CD4-positive, alpha-beta T cell treated with Interleukin-6 for 4 hours (primary cell): ENCODE measurements around the gene LAMC3.
A peak's percentile ranks its signal among the peaks of the same experiment; 100 is the strongest.
"Not testable (repeated sequence)": the region's sequence is repeated elsewhere in the genome, so short reads cannot be mapped to it uniquely, and the experiment has no call there.

Source experiments
- DNase-seq: peaks from one replicate; pipeline ENCODE4 v3.0.0-alpha.2; 2020; ENCODE audit warnings: mixed read lengths

The LAMC3 gene

DNA sequence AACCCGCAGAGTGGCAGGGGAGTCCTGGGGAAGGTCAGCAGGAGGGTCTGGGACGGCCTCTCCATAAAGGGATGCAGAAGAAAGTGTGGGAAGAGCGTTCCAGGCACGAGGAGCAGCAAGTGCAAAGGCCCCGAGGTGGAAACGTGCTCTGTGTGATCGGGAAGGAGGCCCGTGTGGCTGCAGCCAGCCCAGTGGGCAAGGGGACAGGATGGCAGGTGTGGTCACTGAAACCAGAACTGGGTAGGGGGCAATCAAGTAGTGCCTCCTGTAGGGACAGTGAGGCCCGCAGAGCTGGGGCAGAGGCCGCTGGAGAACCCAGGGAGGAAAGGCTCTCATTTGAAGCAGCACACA lies 16.3 kb upstream of the LAMC3 start:
- DNase-seq = no peak

DNA sequence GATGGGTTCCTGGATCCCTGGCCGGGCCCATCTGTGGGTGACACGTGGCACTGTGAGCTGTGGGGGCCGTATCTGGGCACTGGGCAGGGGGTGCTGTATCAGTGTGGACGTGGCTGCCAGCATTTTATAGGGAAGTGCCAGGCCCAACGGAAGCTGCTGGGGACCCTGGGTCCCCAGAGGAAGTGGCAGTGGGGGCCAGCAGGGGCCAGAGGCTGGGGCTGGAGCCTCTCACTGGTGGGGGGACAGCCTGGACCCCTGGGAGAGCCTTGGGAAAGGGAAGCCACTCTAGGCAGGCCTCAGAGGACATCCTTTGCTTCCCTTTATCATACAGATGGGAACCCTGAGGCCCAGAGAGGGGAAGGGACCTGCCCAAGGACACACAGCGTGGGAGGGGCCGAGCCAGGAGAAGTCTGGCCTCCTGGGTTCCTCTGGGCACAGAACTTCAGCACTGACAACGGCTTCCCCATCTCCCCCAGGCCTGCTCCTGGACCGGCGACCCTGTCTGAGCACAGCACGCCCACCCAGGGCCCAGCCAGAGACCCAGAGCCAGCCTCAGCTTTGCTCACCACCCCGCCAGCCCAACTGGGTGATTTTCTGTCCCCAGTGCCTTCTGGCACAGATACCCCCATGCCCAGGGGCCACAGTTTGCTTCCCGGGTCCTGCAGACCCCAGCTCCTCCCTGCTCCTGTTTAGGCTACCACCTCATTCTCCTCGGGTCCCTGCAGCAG lies 15.5 kb upstream of the LAMC3 start:
- DNase-seq = no peak

DNA sequence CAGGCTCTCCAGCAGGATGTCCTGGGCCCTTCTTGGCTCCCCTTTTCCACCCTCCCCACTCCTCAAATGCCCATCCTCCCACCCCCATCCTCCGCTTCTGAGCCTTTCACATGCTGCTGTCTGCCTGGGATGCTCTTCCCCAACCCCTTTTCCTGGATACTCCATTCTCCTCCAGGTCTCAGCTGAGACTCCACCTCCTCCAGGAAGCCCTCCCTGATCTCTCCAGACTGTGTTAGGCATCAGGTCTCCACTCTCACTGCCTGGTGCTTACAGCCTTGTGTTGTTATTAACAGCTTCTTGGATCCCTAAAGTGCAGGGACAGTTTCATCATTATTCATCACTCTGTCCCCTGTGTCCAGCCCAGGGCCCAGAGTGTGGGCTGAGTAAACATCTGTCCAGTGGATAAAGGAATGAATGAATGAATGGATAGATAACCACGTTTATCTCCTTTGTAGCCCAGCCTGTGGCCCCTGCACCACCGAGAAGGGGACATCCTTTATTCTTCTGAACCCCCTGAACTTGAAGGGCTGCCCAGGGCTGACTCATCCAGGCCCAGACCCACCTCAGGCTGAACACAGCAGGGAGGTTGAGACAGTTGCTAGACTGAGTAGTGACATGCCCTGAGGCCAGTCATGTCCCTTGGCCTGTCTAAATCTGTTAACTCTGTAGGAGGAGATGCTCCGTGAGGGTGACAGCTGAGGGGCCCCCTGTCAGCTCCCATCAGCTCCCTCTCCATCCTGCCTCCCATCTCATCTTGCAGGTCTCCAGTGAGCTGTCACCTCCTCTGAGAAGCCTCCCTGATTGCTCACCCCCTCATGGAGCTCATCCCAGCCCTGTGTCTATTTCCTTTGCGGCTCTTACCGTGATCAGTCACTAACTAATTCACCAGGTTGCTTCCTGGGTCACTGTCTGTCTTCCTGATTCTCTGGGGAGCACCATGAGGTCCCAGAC lies 14.6 kb upstream of the LAMC3 start:
- DNase-seq = no peak

- DNase-seq = no peak
Observed at GRCh38 chr9:130995086-130996011, 13.6 kb upstream of the LAMC3 start.

GRCh38 chr9:130996205-130996604 lies 12.8 kb upstream of the LAMC3 start:
- no peak for DNase-seq

DNA sequence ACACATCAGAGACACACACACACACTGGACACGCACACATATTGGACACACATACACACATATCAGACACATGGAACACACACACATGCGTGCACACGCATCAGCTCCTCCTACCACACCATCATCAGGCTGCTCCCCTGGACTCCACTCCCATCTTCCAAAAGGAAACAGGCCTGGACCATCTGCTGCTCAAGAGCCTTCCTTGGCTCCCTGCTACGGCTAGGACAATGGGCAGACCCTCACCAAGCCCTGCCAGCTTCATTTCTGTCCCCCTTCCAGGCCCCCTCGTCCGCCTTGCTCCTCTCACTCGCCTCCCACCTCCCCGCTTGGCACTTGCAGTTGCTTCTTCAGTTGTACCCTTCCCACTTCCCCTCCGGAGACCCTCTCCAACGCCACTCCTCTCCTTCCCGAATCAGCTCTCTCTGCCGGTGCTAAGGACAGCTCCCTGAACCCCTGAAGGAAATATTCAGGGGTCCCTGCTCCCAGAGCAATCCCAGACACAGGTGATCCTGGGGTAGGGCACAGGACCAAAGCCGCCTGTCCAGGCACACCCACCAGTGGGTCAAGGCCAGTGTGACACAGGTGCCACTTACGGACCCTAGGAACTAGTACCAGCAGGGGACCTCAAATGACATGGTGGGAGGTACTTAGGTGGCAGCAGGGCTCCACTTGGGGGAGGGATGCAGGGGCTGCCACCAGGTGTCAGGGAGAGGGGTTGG lies 12.1 kb upstream of the LAMC3 start:
- DNase-seq = no peak

GRCh38 chr9:130997395-130997684 lies 11.6 kb upstream of the LAMC3 start:
- no peak for DNase-seq

- DNase-seq = peak; percentile 12
Observed at GRCh38 chr9:130997925-130998596, 10.9 kb upstream of the LAMC3 start.

GRCh38 chr9:130998597-130999244 lies 10.3 kb upstream of the LAMC3 start:
- DNase-seq = no peak

DNA sequence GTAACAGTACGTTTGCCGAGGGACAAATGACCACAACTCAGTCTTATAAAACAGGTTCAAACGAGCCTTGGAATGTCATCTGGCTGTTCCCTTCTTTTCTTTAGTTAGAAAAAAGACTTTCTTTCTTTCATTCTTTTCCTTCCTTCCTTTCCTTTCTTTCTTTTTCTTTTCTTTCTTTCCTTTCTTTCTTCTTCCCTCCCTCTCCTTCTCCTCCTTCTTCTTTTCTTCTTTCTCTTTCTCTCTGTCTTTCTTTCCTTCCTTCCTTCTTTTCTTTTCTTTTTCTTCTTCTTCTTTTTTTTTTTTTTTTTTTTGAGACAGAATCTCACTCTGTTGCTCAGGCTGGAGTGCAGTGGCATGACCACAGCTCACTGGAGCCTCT lies 9.7 kb upstream of the LAMC3 start:
- DNase-seq = no peak

DNA sequence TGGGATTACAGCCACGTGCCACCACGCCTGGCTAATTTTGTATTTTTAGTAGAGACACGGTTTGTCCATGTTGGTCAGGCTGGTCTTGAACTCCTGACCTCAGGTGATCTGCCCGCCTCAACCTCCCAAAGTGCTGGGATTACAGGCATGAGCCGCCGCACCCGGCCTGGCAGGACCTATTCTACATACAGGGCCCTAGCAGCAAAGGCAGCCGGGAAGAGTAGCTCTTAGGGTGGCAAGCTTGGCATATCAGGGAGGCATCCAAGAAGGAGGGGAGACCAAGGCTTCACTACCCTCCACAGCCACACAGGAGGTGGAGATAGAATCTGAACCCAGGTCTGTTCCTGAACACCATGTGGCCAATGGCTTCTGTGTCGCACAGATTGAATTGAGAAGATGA lies 8.4 kb upstream of the LAMC3 start:
- DNase-seq = not testable (repeated sequence)

- no peak for DNase-seq
Observed at GRCh38 chr9:131001021-131001420, 8.0 kb upstream of the LAMC3 start.

- no peak for DNase-seq
Observed at GRCh38 chr9:131001990-131002389, 7.0 kb upstream of the LAMC3 start.

GRCh38 chr9:131006601-131007000 lies 2.4 kb upstream of the LAMC3 start:
- DNase-seq = no peak

DNA sequence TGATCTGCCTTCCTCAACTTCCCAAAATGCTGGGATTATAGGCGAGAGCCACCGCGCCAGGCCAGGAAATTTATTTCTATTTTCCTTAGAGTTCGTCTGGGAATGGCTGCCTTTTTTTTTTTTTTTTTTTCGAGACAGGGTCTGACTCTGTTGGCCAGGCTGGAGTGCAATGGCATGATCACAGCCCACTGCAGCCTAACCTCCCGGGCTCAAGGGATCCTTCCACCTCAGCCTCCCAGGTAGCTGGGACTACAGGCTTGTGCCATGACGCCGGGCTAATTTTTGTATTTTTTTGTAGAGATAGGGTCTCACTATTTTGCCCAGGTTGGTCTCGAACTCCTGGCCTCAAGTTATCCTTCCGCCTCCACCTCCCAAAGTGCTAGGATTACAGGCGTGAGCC lies 888 bp upstream of the LAMC3 start:
- DNase-seq = no peak

GRCh38 chr9:131008563-131008908 lies 438 bp upstream of the LAMC3 start:
- DNase-seq = no peak

DNA sequence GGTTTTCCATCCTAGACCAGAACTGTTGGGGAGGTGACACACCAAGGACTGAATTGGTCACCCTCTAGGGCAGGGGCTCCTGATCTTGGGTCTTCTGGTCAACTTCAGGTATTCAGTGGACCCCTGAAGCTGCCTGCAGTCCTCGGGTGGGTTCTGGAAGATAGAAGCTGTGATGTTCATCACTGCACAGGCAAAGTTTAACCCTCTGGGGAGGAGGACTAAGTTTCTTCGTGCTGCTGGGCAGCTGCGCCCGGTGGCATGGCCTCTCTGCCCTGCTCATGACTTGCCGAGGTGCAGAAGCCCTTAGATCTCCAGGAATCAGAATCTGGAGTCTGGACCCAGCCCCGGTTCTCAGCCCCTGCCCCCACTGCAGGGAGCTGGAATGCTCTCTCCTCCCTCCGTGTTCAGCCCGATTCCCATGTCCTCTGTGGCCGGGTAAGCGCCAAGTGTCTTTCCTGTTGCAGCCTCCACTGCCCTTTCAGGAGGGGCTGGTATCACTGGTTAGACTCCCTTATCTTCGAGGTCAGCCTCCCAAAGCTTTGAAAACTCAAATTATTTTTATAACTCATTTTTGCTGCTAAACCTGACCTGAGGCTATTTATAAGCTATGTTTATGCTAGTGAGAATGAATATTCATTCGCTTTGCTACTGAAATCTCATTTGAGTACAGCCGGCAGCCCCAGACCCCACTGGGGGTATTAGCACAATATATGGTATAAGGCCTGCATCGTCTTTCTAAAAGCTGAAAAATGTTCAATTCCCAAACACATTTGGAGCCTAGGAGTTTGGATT lies 1.7 kb downstream of the LAMC3 start:
- no peak for DNase-seq

DNA sequence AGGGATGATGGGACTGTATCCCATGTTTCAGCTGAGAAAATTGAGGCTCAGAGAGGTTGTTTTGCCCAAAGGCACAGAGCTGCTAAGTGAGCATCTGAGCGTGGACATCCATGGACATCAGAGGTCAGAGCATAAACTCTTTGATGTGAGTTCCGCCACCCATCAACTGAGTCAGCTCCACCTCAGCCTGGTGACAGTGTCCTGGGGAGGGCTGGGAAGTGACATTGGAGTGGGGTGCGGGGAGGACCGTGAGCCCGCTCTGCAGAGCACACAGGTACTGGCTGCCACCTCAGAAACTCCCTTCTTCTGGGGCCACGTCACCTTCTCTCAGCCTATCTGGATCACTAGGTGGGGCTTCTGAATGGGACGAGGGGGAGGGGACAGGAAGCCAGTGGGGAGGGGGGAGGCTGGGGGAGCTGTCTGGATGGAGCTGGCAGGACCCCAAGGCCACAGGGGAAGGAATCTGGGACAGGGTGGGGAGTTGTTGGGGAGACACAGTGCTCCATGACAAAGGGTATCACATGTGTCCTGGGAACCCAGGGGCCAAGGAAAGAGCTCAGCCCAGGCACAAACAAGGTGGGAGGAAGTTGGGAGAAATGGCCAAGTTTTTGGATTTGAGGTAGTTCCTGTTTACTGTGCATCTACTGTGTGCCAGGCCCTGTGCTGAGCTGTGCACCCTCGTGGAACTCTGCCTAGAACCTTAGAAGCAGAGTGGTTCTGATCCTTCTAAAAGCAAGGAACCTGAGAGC lies 2.5 kb downstream of the LAMC3 start:
- DNase-seq = no peak

GRCh38 chr9:131012023-131012334 lies 3.0 kb downstream of the LAMC3 start:
- DNase-seq = no peak

DNA sequence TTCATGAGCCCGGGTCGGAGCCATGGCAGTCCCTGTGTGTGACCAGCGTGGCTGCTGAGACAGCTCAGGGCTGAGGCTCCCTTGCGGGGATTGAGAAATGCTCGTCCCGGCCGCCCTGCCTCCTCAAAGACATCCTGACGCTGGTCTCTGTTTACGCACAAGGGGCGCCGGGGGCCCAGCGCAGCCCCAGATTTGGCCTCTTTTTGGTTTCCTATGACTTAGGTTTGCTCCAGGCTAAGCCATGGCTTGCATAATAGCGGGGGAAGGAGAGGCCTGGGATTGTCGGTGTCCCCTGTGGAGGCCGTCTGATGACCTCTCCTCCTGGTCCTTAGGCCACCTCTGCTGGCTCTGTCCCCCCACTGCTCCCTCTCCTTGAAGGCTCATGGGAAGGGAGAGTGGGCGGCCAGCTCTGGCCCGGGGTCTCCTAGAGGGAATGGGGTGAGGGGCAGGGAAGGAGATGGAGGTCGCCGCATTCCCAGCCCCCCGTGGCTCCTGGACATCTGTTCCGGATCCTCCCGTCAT lies 3.5 kb downstream of the LAMC3 start:
- DNase-seq = no peak
